CD1c-positive myeloid dendritic cell (primary cell): Measurements from ENCODE around the gene PRICKLE2.

Experiments used
- DNase-seq: peaks from one replicate; pipeline ENCODE4 v3.0.0-alpha.2; 2016; ENCODE audit errors: extremely low spot score

Gene PRICKLE2

DNA sequence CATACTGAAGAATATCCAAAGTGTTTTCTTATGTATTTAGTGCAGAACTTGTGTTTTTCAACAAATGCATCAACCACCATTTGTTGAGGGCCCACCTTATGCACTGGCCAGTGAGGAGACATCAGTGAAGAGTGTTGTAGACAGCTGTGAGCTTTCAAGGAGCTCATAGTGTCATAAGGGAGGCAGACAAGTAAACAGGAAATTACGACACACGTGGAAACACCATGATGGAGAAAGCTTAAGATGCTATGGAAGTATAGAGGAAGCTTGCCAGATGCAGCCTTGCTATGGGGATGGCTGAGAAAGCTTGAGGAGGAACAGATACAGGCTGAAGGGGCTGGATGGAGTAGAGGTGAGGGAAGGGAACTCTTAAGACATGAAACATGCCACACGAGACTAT, 151.2 kb downstream of the PRICKLE2 start:
- no peak for DNase-seq

- DNase-seq = no peak
Measured at GRCh38 chr3:64073158-64073761, 152.0 kb downstream of the PRICKLE2 start.

- DNase-seq = no peak
Measured at GRCh38 chr3:64072126-64072525, 153.1 kb downstream of the PRICKLE2 start.

DNA sequence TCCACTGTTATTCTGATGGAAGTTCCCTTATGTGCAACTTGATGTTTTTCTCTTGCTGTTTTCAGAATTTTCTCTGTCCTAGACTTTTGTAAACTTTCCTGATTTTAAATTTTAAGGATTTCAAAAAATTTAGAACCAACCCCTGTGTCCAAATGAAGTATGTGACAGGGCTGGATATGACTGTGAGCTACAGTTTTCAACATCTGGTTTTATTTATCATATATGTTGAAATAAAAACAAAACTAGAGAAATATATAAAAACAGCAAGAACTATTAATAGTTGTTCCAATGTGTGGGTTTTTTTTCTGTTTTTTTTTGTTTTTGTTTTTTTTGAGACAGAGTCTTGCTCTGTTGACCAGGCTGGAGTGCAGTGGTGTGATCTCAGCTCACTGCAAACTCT, 154.6 kb downstream of the PRICKLE2 start:
- no peak for DNase-seq

GRCh38 chr3:64067506-64068346, 157.5 kb downstream of the PRICKLE2 start:
- DNase-seq = no peak

DNA sequence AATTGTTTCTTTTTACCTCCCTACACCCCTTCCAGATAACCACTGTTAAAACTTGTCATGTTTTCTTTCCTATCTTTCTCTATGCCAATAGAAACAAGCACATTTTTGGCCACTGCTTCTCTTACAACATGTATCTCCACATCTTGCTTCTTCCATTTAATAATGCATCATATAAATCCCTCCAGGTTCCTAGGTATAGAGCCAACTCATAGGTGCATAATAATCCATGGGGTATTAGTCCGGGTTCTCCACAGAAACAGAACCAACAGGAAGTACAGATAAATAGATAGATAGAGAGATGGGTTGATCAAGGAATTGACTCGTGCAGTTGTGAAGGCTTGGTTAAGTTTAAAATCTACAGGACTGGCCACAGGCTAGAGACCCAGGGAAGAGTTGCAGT, 160.5 kb downstream of the PRICKLE2 start:
- DNase-seq = no peak

DNA sequence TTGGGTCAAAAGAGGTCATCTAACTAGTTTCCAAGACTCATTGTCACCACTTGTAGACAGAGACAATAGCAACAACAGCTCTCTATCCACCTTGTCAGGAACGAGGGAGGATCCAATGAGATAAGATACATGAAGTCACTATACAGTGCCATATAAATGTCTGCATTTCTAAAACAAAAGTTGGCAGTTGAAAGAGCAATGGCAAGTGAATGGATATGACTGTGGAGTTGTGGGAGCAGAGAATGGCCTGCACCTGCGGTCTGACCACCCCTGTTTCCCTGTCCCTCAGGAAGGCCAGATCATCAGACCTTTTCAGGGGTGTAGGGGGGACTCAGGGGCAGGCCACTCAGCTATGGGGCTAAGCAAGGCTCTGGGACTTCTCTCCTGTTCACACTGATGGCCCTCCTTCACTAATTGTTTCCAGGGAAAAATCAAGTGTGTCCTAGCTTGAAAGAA, 161.3 kb downstream of the PRICKLE2 start:
- no peak for DNase-seq

- DNase-seq = no peak
Measured at GRCh38 chr3:64063207-64063982, 161.9 kb downstream of the PRICKLE2 start.

GRCh38 chr3:64061628-64062027, 163.6 kb downstream of the PRICKLE2 start:
- no peak for DNase-seq

DNA sequence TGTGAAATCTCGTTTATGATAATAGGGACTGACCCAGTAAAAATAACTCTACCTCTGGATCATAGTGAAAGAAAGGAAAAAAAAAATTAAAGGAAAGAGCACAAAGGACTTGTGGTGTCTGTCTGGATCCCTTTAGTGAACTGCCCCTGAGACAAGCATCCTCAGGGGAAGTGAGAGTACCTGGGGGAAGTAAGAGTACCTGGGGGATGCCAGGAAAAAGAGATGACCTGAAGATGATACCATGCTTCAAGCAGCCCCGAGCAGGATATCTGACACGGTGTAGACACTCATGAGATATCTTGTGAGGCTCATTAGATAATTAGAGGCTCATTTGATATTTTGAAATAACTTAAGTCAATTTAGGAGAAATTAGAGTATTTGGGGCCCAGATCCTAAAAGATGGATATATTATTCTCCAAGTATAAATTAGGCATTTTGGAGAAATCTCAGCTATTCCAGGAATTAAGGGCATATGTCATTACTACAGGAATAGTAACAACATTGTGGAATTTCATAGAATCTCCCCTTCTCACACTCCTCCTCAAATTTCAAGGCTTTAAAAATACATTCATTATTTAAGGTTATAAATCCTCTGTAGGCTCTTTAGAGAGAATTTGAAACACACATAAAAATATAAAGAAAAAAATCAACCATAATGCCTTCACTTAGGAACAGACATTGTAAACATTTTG, 165.6 kb downstream of the PRICKLE2 start:
- no peak for DNase-seq

GRCh38 chr3:64058566-64058965, 166.7 kb downstream of the PRICKLE2 start:
- no peak for DNase-seq

DNA sequence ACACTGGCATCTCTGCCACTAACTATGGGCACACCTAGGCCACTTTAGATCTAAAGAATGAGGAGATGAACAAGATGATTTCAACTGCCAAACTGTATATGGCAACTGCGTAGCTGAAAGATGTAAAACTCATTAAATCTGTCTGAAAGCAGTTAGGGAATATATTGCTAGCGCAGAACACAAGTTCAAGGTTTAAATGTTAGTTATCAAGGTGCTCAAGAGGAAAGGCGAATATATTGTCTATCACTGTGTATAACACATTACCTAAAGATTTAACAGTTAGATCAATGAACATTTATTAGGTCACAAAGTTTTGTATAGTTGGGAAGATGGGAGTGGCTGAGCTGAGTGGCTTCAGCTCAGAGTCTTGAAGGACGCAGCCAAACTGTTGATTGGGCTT, 168.0 kb downstream of the PRICKLE2 start:
- DNase-seq = no peak

DNA sequence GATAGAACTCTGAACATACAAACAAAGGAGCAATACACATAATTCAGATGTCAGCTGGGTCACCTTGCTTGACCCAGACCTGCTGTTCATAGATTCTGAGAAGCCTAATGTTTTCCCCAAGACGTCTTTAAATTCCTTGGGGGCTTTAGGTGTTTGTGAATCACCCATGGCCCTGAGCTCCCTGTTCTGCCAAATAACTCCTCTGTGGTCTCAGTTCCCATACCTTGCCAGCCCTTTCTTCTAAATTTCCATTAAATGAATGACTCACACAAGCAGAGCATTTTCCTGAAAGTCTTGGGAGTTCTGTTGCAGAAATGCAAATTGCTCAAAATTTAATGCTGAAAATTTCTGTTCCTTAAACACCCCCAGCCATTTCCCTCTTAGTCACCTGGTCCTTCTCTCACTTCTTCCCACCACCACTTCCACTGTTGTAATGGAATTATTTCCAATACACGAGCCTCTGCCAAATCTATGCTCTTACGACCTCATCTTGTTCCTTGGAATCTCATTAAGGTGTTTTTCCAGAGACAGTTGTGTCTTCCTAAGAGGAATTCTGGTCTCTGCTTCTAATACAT, 168.6 kb downstream of the PRICKLE2 start:
- no peak for DNase-seq

DNA sequence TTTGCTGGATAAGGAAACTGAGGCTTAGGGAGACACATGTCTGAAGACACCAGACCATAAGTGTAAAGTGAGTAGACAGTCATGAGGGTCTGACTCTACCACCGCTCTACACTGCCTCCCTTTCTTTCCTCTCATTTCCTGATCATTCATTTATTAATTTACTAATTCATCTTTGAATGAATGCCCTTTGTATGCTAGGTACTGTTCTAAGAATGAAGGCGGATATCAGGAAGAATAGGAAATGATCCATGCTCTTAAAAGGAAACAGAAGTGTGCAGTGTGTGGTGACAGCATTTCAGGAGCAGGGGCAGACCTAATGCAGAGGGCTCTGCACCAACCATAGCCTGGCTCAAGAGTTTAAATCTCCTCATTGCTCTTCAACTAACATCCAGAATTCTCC, 170.2 kb downstream of the PRICKLE2 start:
- DNase-seq = no peak

DNA sequence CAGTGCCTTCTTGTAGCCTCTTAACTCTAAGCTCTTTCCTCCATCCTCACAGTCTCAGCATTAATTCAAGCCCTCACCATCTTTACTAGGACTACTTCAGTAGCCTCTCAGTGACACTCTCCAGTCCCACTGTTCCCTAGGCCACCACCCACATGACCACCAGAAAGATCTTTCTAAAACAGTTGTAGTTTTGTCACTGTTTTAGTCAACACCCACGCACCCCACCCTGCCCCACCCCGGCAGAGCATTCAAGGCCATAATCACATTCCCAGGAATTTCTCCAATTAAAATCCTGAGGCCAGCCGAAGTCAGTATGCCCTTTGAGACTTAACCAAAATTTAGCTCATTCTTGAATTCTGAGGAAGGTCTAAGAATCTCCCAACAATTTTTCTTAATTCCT, 170.8 kb downstream of the PRICKLE2 start:
- DNase-seq = no peak

DNA sequence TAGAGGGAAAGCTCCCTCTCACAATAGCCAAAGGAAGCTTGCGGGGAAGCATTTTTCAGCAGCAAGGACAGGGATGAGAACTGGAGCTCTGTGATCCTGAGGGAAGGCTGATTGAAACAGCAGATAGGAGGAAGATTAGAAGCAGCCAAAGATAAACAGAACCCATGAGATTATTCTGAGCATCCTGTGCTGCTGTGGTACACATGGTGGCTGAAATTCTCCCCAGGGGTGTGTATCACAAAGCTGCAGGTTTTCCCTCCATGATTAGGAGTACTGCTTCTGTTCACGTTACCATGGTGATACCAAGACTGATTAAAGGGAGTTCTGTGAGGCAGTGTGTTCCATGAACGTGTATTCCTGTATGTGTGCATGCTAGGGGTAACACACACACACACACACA, 171.7 kb downstream of the PRICKLE2 start:
- DNase-seq = no peak

GRCh38 chr3:64053117-64053516, 172.1 kb downstream of the PRICKLE2 start:
- DNase-seq = no peak

DNA sequence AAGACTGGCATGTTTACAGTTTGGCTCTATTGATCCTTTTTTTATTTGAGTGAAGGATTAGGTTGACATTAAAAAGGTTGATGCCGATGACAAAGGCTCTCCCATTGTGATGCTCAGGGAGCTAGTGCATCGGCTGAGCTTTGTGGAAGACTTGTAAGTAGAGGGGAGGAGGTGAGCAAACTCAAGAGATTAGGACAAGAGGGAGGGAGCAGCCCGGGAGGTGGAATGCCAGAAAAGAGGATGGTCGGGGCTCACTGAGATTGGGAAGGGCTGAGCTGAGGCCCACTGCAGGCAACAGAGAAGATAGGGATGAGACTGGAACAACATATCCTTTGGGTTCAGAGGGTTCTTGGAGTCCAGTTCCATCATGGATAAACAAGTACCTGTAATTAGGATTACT, 175.4 kb downstream of the PRICKLE2 start:
- DNase-seq = no peak

DNA sequence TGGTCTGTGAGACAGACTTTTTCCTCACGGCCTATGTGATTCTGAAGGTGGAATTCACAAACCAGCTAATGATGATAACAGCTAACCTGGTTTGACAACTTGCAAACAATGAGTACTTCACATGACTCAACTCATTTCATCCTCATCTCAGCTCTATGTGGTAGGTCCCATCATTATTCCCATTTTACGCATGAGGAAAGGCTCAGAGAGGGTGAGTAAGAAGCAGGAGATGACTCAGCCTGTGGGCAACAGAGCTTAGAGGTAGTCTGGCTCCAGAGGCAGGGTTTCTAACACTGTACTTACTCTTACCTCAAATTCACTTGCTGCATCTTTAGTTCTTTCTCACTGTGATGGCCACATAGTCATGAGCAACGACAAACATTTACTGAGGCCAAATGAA, 176.1 kb downstream of the PRICKLE2 start:
- no peak for DNase-seq

DNA sequence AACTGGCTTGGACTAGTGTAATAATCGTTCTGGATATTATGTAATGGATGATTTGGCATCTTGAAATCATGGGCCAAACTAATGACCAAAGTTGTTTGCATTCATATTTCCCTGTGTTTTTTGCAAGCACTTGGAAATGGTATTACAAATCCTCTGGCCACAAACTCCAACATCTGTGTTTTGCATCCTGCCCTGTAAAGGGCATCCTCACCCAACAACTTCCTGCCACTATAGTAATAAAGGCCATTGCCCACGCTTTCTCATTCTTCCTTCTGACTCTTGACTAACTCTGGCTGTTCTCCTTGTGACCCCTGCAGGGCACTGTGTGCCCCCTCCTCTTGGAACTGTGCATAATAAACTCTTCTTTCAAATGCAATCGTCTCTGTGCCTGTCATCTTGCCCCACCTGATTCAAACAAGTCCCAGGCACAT, 176.6 kb downstream of the PRICKLE2 start:
- no peak for DNase-seq

GRCh38 chr3:64047787-64048186, 177.5 kb downstream of the PRICKLE2 start:
- no peak for DNase-seq
